Activated B cell treated with CpG ODN at 0.5 μM for 24 hours (primary cell): ENCODE results near the gene RGS7. TPM values are rescaled to one million over a fixed set of nuclear protein-coding genes. Genes with fewer than 3 reads are reported as not detected.

Experiments
- ATAC-seq: fragments of 200-7000 bp; cut with Tn5 transposase; one replicate; pipeline ENCODE4 v1.10.0; 2021; ENCODE audit warnings: low read depth, mild to moderate bottlenecking, moderate library complexity
- CTCF ChIA-PET: fragments of 350-600 bp; sonication (Branson Sonifier 250); formaldehyde crosslinking; loops from one replicate; lab custom pipeline; 2021; ENCODE audit warnings: antibody characterized with exemption; lab: Charles Lee
- POLR2A ChIA-PET: fragments of 350-600 bp; sonication (Branson Sonifier 250); formaldehyde crosslinking; loops from one replicate; lab custom pipeline; 2021; ENCODE audit warnings: antibody characterized with exemption; lab: Charles Lee
- DNase-seq: peaks from one replicate; pipeline ENCODE4 v3.0.0; 2022
- H3K27ac Mint-ChIP-seq: one replicate; pipeline ENCODE4 v1.8.0; 2020; ENCODE audit warnings: mixed read lengths
- H3K27me3 Mint-ChIP-seq: one replicate; pipeline ENCODE4 v1.8.0; 2021; ENCODE audit warnings: mixed read lengths
- H3K36me3 Mint-ChIP-seq: one replicate; pipeline ENCODE4 v1.8.0; 2021; ENCODE audit warnings: low read depth, mixed read lengths
- H3K4me1 Mint-ChIP-seq: one replicate; pipeline ENCODE4 v1.8.0; 2021; ENCODE audit warnings: mixed read lengths
- H3K4me3 Mint-ChIP-seq: one replicate; pipeline ENCODE4 v1.8.0; 2020; ENCODE audit warnings: mild to moderate bottlenecking, mixed read lengths
- H3K9me3 Mint-ChIP-seq: one replicate; pipeline ENCODE4 v1.8.0; 2020; ENCODE audit warnings: mixed read lengths
- intact Hi-C: fragments of 100-400 bp; cut with micrococcal nuclease; formaldehyde crosslinking; loops from one replicate; pipeline ENCODE4 v1.15.1; 2024
- total RNA-seq: library from RNA; stranded (reverse); gene quantifications from 2 replicates; pipeline ENCODE4 v1.2.3, GENCODE V29; 2022
- TF ChIP-seq, protein P1 (sequence below): fragments of 200-600 bp; IDR thresholded peaks from one replicate; pipeline ENCODE4 v1.8.0; 2022; ENCODE audit warnings: antibody characterized with exemption, mild to moderate bottlenecking

RGS7 gene
- total RNA-seq, 1 donor from 2014 or later = 0.49 TPM

DNA sequence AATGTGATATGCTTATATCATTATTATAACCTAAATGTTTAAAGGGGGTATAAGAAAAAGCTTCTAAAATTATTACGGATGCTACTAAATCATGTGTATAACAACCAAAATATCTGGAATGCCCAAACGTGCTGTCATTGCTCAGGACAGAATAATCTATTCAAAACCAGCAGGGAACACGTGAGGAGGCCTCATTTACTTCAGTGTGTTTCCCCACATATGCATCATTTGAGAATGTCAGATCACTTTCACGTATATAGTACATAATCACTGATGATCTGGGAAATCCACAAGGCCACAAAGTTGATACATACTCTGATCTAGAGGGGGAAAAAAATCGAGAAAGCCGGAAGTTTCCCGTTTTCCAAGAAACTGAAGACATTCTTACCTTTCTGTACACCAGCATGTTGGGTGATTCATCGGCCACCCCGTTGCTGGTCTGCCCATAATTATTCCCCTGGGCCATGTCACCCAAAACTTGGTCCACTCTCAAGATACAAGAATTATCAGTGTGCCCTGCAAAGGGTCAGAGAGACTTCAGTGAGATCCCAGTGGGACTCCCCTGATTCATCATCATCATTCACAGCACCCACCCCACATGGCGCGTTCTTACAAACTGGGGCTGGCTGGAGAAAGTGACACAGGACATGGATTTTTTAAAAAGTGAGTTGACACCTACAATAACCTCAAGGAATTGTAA lies 1.5 kb downstream of the RGS7 start:
- CTCF ChIA-PET = no interaction called here
- peaks cover 35% of the 10 kb centered on the region for H3K27me3 Mint-ChIP-seq
- ATAC-seq = no peak
- TF ChIP-seq, protein P1, sequence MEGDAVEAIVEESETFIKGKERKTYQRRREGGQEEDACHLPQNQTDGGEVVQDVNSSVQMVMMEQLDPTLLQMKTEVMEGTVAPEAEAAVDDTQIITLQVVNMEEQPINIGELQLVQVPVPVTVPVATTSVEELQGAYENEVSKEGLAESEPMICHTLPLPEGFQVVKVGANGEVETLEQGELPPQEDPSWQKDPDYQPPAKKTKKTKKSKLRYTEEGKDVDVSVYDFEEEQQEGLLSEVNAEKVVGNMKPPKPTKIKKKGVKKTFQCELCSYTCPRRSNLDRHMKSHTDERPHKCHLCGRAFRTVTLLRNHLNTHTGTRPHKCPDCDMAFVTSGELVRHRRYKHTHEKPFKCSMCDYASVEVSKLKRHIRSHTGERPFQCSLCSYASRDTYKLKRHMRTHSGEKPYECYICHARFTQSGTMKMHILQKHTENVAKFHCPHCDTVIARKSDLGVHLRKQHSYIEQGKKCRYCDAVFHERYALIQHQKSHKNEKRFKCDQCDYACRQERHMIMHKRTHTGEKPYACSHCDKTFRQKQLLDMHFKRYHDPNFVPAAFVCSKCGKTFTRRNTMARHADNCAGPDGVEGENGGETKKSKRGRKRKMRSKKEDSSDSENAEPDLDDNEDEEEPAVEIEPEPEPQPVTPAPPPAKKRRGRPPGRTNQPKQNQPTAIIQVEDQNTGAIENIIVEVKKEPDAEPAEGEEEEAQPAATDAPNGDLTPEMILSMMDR = no peak
- POLR2A ChIA-PET = interaction anchor here (1.1 kb wide), 1 partner anchor 25 kb away, joined by 3 read pairs; no protein-coding TSS in a partner anchor
- peaks cover 12% of the 10 kb centered on the region for H3K4me1 Mint-ChIP-seq
- intact Hi-C loops = loop anchor here (5.0 kb wide), 1 partner anchor 38 kb away; no protein-coding TSS in a partner anchor
- no peaks in the 10 kb centered on the region for H3K9me3 Mint-ChIP-seq
- no peaks in the 10 kb centered on the region for H3K36me3 Mint-ChIP-seq
- peak overlapping the region; percentile 55 for H3K4me3 Mint-ChIP-seq
- DNase-seq = no peak
- no peak overlapping the region for H3K27ac Mint-ChIP-seq

DNA sequence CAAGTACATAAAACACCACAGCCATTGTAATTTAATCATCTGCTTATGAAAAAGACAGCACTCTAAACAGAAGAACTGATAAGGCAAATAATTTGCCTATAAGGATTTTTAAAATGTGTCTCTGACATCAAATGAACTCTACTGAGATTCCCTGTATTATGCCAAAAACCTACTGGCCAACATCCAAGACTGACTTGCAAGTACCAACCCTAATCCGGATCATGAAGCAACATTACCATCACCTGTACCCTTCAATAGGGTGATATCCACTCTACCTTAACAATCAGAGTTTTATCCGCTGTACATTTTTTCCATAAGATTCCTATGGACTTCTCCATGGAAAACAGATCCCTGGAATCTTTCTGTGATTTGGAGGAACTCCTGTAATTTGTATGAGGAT lies 4.6 kb downstream of the RGS7 start:
- H3K27me3 Mint-ChIP-seq = peaks cover 24% of the 10 kb centered on the region
- intact Hi-C loops = no loop called here
- TF ChIP-seq, protein P1 = no peak
- ATAC-seq (no peak), DNase-seq (no peak)
- ChIA-PET CTCF (no interaction called here), POLR2A (no interaction called here)
- no peaks in the 10 kb centered on the region for H3K36me3 Mint-ChIP-seq
- H3K9me3 Mint-ChIP-seq = no peaks in the 10 kb centered on the region
- no peak overlapping the region for H3K4me3 Mint-ChIP-seq
- H3K4me1 Mint-ChIP-seq = peaks cover 7% of the 10 kb centered on the region
- no peak overlapping the region for H3K27ac Mint-ChIP-seq

- CTCF ChIA-PET = no interaction called here
- POLR2A ChIA-PET = no interaction called here
- no peak for DNase-seq
- TF ChIP-seq, protein P1 = no peak
- H3K27ac Mint-ChIP-seq = no peak overlapping the region
- H3K36me3 Mint-ChIP-seq = no peaks in the 10 kb centered on the region
- intact Hi-C loops = no loop called here
- H3K9me3 Mint-ChIP-seq = no peaks in the 10 kb centered on the region
- no peak for ATAC-seq
- H3K4me1 Mint-ChIP-seq = peaks cover 7% of the 10 kb centered on the region
- peaks cover 24% of the 10 kb centered on the region for H3K27me3 Mint-ChIP-seq
- no peak overlapping the region for H3K4me3 Mint-ChIP-seq
These were observed 5.2 kb downstream of the RGS7 start for GRCh38 chr1:241351841-241352240.

- ChIA-PET CTCF (no interaction called here), POLR2A (no interaction called here)
- TF ChIP-seq, protein P1 = no peak
- Mint-ChIP-seq H3K9me3 (peaks cover 2% of the 10 kb centered on the region), H3K27ac (no peak overlapping the region), H3K27me3 (no peaks in the 10 kb centered on the region), H3K36me3 (no peaks in the 10 kb centered on the region), H3K4me1 (no peaks in the 10 kb centered on the region), H3K4me3 (no peak overlapping the region)
- intact Hi-C loops = no loop called here
- DNase-seq (no peak), ATAC-seq (no peak)
These were observed 13.0 kb downstream of the RGS7 start for GRCh38 chr1:241343956-241344355.

- POLR2A ChIA-PET = no interaction called here
- intact Hi-C loops = loop anchor here (10.0 kb wide), 1 partner anchor 178 kb away; the partner anchor contains the start of gene FH
- H3K27me3 Mint-ChIP-seq = no peaks in the 10 kb centered on the region
- H3K4me3 Mint-ChIP-seq = no peak overlapping the region
- peaks cover 27% of the 10 kb centered on the region for H3K4me1 Mint-ChIP-seq
- no peaks in the 10 kb centered on the region for H3K36me3 Mint-ChIP-seq
- CTCF ChIA-PET = no interaction called here
- DNase-seq (no peak), ATAC-seq (no peak)
- H3K9me3 Mint-ChIP-seq = peaks cover 4% of the 10 kb centered on the region
- TF ChIP-seq, protein P1 = no peak
- H3K27ac Mint-ChIP-seq = no peak overlapping the region
These were observed 20.7 kb downstream of the RGS7 start for GRCh38 chr1:241336335-241336734.
